Left colon (tissue), 2 donors: ENCODE measurements around the gene USP10. TPM values are rescaled to one million over a fixed set of nuclear protein-coding genes. Genes with fewer than 3 reads are reported as not detected.
"Not testable (repeated sequence)": the region's sequence is repeated elsewhere in the genome, so short reads cannot be mapped to it uniquely, and the experiment has no call there.

Experiments
- ATAC-seq: fragments of 200-7000 bp; cut with Tn5 transposase; one replicate; pipeline ENCODE4 v1.9.1; 2020; ENCODE audit warnings: mild to moderate bottlenecking, moderate library complexity
- DNase-seq, 2 donors: peaks; one replicate each; pipeline ENCODE4 v3.0.0-alpha.2; 2020
- intact Hi-C, 2 donors: fragments of 100-400 bp; cut with DNase I in 1 of 2; cut with micrococcal nuclease in 1 of 2; formaldehyde crosslinking; loops; one replicate each; pipeline versions ENCODE4 v1.11.2 to v1.14.0; 2022; cut with DNase I, micrococcal nuclease
- total RNA-seq, 2 donors: library from RNA; stranded (reverse); fragmentation: NEBNext Ultra II Directional; extraction: Animal tissue kit (Norgen Biotek cat#: 25700); gene quantifications; one replicate each; pipeline ENCODE4 v1.2.1, GENCODE V29; 2021
- donor health status: DM: no; HTN: no; CAD: no.
- donor health status: DM: yes; HTN: yes; CAD: no.

The USP10 gene
- total RNA-seq, 2 donors from 2014 or later: 65.3 to 77.3 TPM

DNA sequence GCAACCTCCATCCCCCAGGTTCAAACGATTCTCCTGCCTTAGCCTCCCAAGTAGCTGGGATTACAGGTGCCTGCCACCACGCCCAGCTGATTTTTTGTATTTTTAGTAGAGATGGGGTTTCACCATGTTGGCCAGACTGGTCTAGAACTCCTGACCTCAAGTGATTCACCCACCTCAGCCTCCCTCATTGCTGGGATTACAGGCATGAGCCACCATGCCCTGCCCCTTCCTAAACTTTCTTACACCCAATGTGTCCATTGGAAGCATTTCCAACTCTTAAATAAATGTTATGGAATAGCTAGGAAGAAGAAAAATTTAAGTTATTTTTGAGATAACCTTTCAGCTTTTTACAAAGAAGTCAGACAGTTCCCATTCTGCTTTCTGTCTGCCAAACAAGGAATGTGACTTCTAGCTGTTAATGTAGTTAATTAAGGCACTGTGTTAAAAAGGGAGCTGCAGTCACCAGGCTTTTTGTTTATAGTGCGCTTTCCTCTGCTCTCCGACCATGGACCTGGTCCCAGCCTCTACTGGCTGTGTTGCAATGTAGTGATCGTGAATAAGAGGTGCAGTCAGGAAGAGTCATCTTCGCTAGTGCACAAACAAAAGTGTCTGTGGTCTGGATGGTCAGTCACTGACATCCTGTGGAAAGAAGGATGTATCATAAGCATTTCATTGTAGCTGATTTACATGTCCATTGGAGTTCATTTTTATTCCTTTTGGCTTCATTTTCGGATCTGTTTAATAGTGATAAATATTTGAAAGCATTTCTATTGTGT lies 39.7 kb downstream of the USP10 start:
- DNase-seq (no peak), ATAC-seq (no peak)
- intact Hi-C loops: no loop called here

DNA sequence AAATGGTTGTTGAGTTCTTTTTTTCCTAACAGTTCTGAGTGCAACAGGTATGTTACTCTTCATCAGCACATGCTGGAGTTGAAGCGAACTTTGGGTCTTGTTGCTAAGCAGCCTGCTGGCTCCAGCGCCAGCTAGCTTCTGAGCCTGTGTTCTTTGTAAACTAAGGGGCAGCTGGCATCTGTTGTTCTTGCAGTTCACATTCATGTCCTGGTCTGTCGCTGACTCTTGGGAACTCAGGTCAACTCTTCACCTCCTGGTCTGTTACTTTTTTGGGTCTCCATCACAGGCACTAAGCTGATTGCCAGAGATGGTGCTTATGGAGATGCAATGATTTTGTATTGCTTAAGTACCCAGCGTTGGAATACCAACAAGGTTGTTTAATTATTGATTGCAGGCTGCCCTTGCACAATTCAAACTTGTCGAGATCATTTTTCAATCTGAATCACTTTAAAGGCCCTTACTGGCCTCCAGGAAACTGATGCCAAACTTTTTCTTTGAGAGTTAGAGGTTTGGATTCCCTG lies 40.9 kb downstream of the USP10 start:
- ATAC-seq (no peak), DNase-seq (no peak)
- intact Hi-C loops: no loop called here

DNA sequence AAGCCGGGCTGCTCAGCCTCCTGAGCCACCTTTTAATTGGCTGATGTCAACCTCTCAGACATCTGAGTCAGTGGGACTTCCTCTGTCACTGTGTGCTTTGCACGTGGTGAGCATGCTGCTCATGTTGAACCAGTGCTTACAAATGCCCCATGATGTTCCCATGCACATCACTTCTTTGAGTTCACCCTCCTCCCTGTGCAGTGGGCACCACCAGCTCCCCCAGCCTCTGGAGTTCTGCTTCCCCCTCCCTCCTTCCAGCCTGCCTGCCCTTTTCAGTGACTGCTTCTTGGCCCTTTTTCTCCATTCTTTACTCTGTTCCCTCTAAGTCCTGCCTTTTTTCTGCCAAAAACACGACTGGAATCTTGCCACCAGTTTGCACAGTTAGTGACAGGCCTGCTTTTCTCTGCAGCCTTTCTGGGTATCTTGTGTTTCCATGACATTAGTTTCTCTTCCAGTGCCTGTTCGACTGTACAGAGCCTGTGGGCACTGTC lies 41.6 kb downstream of the USP10 start:
- no peak for ATAC-seq
- DNase-seq: no peak
- intact Hi-C loops: no loop called here

DNA sequence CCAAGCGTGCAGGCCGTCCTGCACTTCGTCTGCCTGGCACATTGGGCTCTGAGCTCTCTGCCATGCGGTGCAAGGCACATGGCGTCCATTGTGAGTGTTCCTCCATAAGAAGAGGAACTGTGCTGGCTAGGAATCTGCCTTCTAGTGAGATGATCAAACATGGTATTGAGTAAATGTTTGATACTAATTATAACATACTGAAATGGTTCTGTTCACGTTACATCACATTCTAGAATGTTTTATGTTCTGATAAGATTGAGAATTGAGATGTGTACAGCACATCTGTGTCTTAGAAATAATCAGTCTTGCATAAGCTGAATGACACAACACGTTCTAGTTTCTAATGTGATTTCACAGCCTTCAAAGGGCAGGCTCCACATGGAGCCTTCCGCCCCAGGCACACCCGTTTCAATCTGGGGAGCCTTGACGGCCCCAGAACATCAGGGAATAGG lies 42.9 kb downstream of the USP10 start:
- ATAC-seq (no peak), DNase-seq (no peak)
- intact Hi-C loops: no loop called here

DNA sequence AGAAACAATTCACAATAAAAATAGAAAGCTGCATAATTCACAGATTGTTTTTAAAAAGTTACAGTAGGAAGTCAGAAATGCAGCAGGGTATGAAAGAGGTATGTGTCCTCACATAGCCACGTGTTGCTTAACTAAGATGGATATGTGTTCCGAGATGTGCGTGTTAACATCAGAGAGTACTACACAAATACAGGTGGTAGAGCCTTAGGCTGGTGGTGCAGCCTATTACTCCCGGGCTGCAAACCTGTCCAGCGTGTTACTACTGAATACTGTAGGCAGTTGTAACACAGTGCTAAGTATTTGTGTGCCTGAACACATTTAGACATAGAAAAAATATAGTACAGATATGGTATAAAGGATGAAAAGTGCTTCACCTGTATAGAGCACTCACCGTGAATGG lies 46.4 kb downstream of the USP10 start:
- DNase-seq: no peak
- no peak for ATAC-seq
- intact Hi-C loops: no loop called here

DNA sequence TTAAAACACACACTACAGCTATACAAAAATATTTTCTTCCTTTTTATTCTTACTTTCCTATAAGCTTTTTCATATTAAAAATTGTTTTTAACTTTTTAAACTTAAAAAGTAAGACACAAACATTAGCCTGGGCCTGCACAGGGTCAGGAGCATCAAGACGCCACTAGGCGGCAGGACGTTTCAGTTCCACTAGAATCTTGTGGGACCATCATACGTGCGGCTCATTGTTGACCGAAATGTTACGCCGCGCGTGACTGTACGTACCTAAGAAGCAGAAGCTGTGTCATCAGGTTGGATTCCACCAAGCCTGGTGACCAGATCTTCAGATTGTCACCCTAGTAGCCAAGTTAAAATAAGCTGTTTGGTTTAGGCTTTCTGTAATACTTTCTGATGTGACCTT lies 47.1 kb downstream of the USP10 start:
- intact Hi-C loops: no loop called here
- DNase-seq: no peak
- ATAC-seq: no peak

DNA sequence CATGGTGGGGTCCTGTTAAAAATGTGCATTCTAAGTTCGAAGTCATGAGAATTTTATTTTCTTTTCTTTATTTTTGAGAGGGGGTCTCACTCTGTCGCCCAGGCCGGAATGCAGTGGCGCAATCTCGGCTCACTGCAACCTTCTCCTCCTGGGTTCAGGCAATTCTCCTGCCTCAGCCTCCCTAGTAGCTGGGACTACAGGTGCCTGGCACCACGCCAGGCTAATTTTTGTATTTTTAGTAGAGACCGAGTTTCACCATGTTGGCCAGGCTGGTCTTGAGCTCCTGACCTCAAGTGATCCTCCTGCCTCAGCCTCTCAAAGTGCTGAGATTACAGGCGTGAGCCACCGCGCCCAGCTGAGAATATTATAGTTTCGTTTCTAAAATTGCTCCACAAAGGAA lies 48.4 kb downstream of the USP10 start:
- intact Hi-C loops, DNase-seq: not testable (repeated sequence)

DNA sequence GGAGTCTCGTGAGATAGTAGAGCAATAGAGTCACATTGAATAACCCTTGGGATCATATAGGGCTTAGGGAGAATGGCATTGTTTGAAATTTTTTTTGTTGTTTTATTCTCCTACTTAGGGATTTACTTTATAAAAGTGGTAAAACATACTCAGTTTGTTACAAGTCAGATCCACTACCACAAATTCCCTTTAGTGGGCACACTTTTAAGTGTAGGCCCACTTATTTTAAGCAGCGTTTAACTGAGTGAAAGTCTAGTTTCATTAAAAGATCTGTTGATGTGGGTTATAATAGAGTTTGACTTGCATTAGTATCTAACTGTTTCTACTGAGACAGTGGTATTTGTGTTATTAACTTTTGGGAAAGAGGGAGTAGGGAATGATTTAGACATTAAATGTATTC lies 49.3 kb downstream of the USP10 start:
- intact Hi-C loops: no loop called here
- DNase-seq: no peak
- ATAC-seq: no peak

More for the DNA sequence above, 48.4 kb downstream of the USP10 start:
- not testable (repeated sequence) for ATAC-seq

DNA sequence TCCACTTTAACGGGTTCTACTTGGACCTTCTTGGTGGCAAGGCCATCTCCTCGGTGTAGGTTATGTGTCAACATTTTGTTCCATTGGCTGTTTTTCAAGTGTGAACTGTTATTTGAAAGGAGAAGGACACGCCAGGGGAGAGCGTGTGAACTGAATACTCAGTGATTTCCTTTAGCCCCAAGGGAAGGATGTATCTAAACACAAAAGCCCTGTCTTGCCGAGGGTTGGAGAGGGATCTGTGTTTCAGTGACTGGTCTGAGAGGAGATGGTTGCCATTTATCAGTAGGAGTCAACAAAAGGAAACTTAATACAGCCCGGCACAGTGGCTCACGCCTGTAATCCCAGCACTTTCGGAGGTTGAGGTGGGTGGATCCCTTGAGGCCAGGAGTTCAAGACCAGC lies 50.0 kb downstream of the USP10 start:
- no peak for DNase-seq
- ATAC-seq: no peak
- intact Hi-C loops: loop anchor here (5.0 to 10.0 kb wide), 3 partner anchors 202 to 225 kb away; no protein-coding TSS in a partner anchor

DNA sequence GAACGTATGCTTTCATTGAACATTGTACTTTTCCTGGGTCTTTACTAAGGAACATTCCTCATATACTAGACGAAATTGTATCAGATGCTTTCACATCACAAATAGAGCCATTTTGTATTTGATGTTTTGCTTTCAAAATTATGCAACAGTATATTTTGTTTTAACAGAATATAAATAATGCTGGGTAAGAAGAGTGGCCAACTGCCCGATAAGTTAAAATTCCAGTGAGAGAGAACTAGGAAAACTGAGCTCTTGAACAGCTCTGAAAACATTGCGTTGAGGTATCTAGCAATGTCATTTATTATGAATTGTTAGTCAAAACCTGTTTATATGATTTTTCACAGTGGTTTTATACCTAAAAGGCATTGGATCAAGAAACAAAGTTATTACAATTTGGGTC lies 50.8 kb downstream of the USP10 start:
- no peak for ATAC-seq
- intact Hi-C loops: loop anchor here (5.0 to 10.0 kb wide), 3 partner anchors 202 to 224 kb away; no protein-coding TSS in a partner anchor
- DNase-seq: no peak

DNA sequence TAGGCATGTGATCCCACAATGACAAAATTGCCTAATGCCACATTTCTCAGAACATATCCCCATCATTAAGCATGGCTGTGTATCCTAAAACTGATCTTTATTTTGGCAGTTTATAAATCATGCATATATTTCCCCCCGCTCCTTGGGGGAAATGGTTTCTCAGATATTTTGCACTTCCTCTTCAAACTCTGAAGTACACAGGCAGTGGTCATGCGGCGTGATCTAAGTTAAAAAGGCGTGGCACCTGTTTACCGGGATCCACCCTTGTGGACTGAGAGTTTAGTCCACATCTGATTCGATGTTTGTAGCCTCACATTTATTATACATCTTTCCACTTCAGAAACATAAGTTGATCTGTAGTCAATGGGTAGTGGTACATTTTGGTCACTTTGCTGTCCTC lies 51.4 kb downstream of the USP10 start:
- intact Hi-C loops: loop anchor here (5.0 to 10.0 kb wide), 3 partner anchors 201 to 224 kb away; no protein-coding TSS in a partner anchor
- DNase-seq (peak in 1 of 2 donors; percentile 44), ATAC-seq (peak; percentile 75)

DNA sequence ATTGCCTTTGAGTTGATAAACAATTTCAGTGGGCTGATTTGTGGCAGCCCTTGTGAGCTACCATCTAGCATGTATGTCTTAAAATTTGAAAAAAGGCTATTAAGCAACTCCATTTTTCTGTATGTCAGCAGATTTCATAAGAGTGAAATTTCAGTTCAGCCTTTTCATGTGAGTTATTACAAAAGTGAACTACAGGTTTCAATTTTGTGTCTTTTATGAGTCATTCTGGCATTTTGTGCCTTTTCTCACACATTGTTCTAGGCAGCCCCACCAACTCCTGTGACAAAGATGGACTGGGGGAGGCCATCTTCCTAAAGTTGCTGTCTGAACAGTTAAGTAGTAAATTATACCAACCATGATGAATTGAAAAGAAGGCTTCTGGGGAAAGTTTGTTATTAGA lies 52.1 kb downstream of the USP10 start:
- intact Hi-C loops: loop anchor here (5.0 to 10.0 kb wide), 3 partner anchors 200 to 223 kb away; no protein-coding TSS in a partner anchor
- ATAC-seq: no peak
- no peak for DNase-seq

DNA sequence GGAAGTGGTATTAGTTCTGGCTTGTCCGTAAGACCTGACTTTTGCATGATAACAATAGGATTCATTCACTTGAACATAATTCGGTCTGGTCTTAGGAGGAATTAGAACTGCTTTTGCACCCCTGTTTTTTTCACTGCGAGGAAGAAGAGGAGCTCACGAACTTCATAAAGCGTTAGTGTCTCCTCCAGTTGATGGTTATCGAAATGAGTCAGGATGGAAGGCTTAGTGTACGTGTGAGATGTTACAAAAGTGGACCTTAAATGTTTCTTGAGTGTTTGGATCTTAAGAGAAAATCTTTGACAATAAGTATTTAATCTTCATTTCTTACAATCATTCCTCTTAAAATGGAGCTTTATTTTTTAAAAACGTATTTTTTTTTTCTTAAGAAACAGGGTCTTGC lies 52.8 kb downstream of the USP10 start:
- intact Hi-C loops: loop anchor here (5.0 to 10.0 kb wide), 3 partner anchors 200 to 222 kb away; no protein-coding TSS in a partner anchor
- DNase-seq: no peak
- no peak for ATAC-seq

DNA sequence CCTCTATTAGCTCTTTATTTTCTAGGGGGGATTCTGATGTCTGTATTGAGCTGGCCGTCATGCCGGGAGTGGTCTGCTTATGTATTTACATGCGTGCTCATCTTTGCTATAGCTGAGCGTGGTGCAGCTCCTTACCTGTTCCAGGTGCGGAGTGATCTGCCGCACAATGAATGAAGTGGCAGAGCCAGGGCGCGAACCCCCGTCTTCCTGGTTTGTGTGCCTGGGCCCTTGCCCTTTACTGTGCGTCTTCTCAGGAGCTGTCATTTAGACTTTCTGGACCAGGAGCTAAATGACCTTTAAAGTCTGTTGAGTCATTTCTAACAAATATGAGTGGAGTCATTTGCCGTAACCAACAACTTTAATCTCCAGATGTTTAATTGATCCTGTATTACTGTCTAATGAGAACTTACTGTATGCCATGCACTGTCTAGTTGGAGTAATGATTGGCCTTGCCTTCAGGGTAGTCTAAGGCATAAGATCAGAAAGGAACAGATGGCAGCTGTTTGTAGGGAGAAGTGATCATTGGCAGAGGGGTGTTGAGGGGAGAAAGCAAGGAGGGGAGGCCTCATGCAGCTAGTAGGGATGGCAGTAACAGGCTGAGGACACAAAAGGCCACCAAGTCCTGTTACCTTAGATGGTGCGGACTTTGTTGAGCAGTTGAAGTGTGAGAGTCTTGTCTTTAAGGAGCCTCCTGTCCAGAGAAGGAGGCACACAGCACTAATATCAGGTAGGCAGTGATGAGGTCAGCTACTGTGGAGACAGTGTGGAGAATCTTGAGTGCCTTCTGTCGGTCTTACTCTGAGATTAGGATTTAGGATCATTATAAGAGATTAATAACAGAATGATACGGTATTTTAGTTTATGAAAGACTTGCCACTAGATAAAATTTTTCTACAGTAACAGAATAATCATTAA lies 53.9 kb downstream of the USP10 start:
- ATAC-seq: no peak
- intact Hi-C loops: loop anchor here (5.0 to 10.0 kb wide), 3 partner anchors 199 to 221 kb away; no protein-coding TSS in a partner anchor

DNA sequence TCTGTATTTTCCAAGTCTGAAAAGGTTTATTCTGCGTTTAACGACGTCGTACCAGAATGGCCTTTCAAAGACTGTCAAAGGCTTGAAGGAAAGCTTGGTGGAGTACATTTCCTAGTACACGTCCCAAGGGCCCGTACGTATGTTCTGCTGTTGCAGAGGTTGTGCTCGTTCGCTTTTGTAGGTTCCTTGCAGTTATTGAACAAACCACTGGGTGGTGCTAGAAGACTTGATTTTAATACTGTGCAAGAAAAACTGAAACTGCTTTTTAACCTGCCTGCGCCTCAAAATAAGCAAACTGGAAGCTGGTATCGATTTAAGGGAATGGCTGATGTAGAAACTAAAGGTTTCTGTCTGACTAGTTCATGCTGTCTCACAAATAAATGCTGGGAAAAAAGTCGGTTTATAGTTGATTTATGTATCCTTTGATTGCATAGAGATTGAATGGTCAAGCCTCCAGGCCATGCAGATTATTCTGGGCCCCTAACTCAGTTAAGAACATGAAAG lies 54.6 kb downstream of the USP10 start:
- intact Hi-C loops: loop anchor here (5.0 to 10.0 kb wide), 3 partner anchors 198 to 220 kb away; no protein-coding TSS in a partner anchor
- peak; percentile 80 for ATAC-seq
- peak; percentile 53 to 61 for DNase-seq

More for the DNA sequence above, 53.9 kb downstream of the USP10 start:
- peak in 1 of 2 donors; percentile 18 for DNase-seq

DNA sequence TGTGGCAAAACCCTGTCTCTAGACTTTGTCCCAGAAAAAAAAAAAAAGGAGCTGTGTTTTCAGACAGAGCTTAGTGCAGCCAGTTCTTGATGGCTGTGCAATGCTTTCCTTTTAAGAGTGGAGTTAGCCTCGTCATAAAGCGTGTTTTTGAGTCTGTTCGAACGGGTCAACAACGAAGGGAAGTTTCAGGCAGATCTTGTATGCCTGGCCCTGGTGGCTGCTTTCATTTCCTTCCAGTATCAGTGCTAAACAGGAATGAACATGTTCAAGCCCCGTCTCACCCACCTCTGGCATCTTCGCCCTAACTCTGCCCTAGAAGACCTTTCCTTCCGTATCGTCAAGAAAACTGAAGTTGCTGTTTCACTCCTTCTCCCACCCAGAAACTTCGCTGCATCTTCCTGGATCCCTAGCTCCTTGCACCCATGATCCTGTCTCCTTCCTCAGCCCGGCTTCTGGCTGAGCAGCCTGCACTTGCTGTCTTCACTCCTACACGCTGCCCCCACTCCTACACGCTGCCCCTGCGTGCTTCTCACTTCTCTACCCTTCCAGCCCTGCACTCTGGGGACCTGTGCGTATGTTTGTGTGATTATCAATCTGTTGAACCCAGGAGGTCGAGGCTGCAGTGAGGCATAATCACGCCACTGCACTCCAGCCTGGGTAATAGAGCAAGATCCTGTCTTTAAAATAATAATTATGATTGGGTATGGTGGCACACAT lies 55.3 kb downstream of the USP10 start:
- DNase-seq (no peak), ATAC-seq (no peak)
- intact Hi-C loops: loop anchor here (5.0 to 10.0 kb wide), 3 partner anchors 197 to 220 kb away; no protein-coding TSS in a partner anchor

DNA sequence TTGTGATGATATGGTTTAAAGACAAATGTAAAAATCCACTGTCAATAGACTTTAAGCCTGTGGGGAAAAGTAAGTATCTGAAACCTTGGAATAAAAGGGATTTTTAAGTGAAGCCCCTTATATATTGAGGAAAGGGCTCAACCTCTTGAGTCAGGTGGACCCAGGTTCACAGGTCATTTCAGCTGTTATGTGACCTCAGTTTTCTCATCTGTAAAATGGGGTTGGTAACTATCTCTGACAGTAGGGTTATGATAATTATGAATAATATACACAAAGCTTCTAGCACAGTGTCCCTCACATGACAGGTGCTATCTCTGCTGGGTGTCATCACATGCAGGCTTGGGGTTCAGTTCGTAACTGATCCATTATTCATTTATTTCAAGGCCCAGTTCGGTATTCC lies 57.0 kb downstream of the USP10 start:
- no peak for ATAC-seq
- intact Hi-C loops: loop anchor here in 1 of 2 donors (10.0 kb wide), 1 partner anchor 218 kb away; no protein-coding TSS in a partner anchor
- DNase-seq: no peak

DNA sequence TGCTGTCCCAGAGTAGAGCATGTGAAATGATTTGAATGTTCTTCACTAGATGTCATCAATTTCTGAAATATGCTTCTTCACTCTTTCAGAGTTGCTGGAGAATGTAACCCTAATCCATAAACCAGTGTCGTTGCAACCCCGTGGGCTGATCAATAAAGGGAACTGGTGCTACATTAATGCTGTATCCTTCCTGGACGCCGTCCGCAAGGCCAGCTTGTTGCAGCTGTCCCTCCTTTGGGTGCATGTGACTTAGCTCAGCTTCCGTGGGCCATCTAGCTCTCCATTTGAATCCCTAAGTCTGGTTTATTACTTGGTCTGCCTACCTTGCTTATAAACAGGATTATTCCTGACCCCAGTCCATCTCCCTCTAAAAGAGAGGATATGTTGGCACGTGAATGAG lies 58.8 kb downstream of the USP10 start:
- intact Hi-C loops: loop anchor here in 1 of 2 donors (10.0 kb wide), 1 partner anchor 216 kb away; no protein-coding TSS in a partner anchor
- DNase-seq: peak in 1 of 2 donors; percentile 23
- ATAC-seq: no peak
